Astrocyte (in vitro differentiated cells and primary cell): ENCODE data around the gene THAP2. TPM values are rescaled to one million over a fixed set of nuclear protein-coding genes. Genes with fewer than 3 reads are reported as not detected.

Experiments used
- DNase-seq: peaks from one replicate; pipeline ENCODE4 v3.0.0-alpha.2; 2010; ENCODE audit warnings: low read depth
- FAIRE-seq: peaks from 2 replicates; lab custom pipeline; 2011; peaks lifted over from hg19 to GRCh38; lab: Jason Lieb, UNC
- H2AFZ ChIP-seq: 2 replicates; pipeline ENCODE4 v1.6.0; 2012; ENCODE audit warnings: low read depth, low read length, inconsistent platforms
- H3K27ac ChIP-seq: 2 replicates; pipeline ENCODE4 v1.5.1; 2011; ENCODE audit warnings: low read depth, low read length, inconsistent platforms
- H3K27me3 ChIP-seq: 2 replicates; pipeline ENCODE4 v1.6.0; 2011; ENCODE audit warnings: low read length, inconsistent platforms; ENCODE audit not compliant: insufficient read depth
- H3K36me3 ChIP-seq: 2 replicates; pipeline ENCODE4 v1.5.1; 2011; ENCODE audit warnings: low read length, inconsistent platforms; ENCODE audit not compliant: insufficient read depth
- H3K4me1 ChIP-seq: 2 replicates; pipeline ENCODE4 v1.5.1; 2011; ENCODE audit warnings: low read length, inconsistent platforms; ENCODE audit not compliant: insufficient read depth
- H3K4me2 ChIP-seq: 2 replicates; pipeline ENCODE4 v1.6.0; 2012; ENCODE audit warnings: low read length, inconsistent platforms
- H3K4me3 ChIP-seq: 2 replicates; pipeline ENCODE4 v1.5.1; 2011; ENCODE audit warnings: low read depth, mild to moderate bottlenecking, low read length, inconsistent platforms; ENCODE audit not compliant: insufficient read depth
- H3K79me2 ChIP-seq: 2 replicates; pipeline ENCODE4 v1.6.0; 2012; ENCODE audit warnings: mild to moderate bottlenecking, low read length, inconsistent platforms; ENCODE audit not compliant: insufficient read depth
- H3K9ac ChIP-seq: 2 replicates; pipeline ENCODE4 v1.6.0; 2012; ENCODE audit warnings: mild to moderate bottlenecking, low read length, inconsistent platforms
- H3K9me3 ChIP-seq: 2 replicates; pipeline ENCODE4 v1.5.1; 2012; ENCODE audit warnings: low read depth, mild to moderate bottlenecking, low read length, inconsistent platforms; ENCODE audit not compliant: insufficient read depth
- H4K20me1 ChIP-seq: 2 replicates; pipeline ENCODE4 v1.6.0; 2012; ENCODE audit warnings: low read length, inconsistent platforms; ENCODE audit not compliant: insufficient read depth
- H3K27ac Mint-ChIP-seq: one replicate; pipeline ENCODE4 v1.8.0; 2021; ENCODE audit warnings: mild to moderate bottlenecking, mixed read lengths; ENCODE audit not compliant: unreplicated experiment
- H3K27me3 Mint-ChIP-seq: one replicate; pipeline ENCODE4 v1.8.0; 2021; ENCODE audit warnings: low read depth, mixed read lengths; ENCODE audit not compliant: unreplicated experiment
- H3K36me3 Mint-ChIP-seq: one replicate; pipeline ENCODE4 v1.8.0; 2021; ENCODE audit warnings: low read depth, mixed read lengths; ENCODE audit not compliant: unreplicated experiment
- H3K4me1 Mint-ChIP-seq: one replicate; pipeline ENCODE4 v1.8.0; 2021; ENCODE audit warnings: low read depth, mixed read lengths; ENCODE audit not compliant: unreplicated experiment
- H3K4me3 Mint-ChIP-seq: one replicate; pipeline ENCODE4 v1.8.0; 2021; ENCODE audit warnings: mild to moderate bottlenecking, moderate library complexity, mixed read lengths; ENCODE audit not compliant: unreplicated experiment
- H3K9me3 Mint-ChIP-seq: one replicate; pipeline ENCODE4 v1.8.0; 2021; ENCODE audit warnings: mild to moderate bottlenecking, mixed read lengths; ENCODE audit not compliant: unreplicated experiment
- EZH2 ChIP-seq: IDR thresholded peaks from 2 replicates; pipeline ENCODE4 v1.6.1; 2012; ENCODE audit warnings: mild to moderate bottlenecking, low read length, inconsistent platforms; ENCODE audit not compliant: insufficient read depth
- total RNA-seq: library from RNA; stranded (reverse); gene quantifications from 2 replicates; pipeline ENCODE4 v1.2.1, GENCODE V29; 2021
- TF ChIP-seq, protein P1 (sequence below): IDR thresholded peaks from 2 replicates; pipeline ENCODE4 v1.5.1; 2011; ENCODE audit warnings: low read depth, mild to moderate bottlenecking, inconsistent platforms, low read length, moderate library complexity; ENCODE audit not compliant: insufficient read depth

Gene THAP2
- total RNA-seq, 1 donor from 2014 or later: 6.3 TPM

DNA sequence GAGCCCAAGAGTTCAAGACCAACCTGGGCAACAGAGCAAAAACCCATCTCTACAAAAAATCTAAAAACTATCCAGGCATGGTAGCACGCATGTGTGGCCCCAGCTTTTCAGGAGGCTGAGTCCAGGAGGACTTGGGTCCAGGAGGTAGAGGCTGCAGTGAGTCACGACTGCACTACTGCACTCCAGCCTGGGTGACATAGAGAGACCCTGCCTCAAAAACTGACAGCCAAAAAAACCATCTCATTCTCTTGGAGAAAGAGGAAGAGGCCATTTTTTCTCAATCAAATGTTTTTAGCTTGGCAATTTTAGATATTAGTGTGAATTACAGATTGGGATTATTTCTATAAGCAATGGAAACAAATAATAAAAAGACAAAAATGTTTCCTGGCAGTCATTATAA is 38.6 kb upstream of the THAP2 start:
- H3K79me2 ChIP-seq: peaks cover 23% of the 10 kb centered on the region
- H3K4me3 ChIP-seq: no peak overlapping the region
- no peaks in the 10 kb centered on the region for H3K4me1 Mint-ChIP-seq
- no peaks in the 10 kb centered on the region for H3K9me3 Mint-ChIP-seq
- peaks cover 82% of the 10 kb centered on the region for H3K36me3 ChIP-seq
- FAIRE-seq (no peak), DNase-seq (no peak)
- H3K4me2 ChIP-seq: no peak overlapping the region
- H3K9me3 ChIP-seq: no peaks in the 10 kb centered on the region
- H3K9ac ChIP-seq: no peak overlapping the region
- H3K27me3 ChIP-seq: no peaks in the 10 kb centered on the region
- no peak overlapping the region for H3K4me3 Mint-ChIP-seq
- no peaks in the 10 kb centered on the region for H3K27me3 Mint-ChIP-seq
- TF ChIP-seq, protein P1, sequence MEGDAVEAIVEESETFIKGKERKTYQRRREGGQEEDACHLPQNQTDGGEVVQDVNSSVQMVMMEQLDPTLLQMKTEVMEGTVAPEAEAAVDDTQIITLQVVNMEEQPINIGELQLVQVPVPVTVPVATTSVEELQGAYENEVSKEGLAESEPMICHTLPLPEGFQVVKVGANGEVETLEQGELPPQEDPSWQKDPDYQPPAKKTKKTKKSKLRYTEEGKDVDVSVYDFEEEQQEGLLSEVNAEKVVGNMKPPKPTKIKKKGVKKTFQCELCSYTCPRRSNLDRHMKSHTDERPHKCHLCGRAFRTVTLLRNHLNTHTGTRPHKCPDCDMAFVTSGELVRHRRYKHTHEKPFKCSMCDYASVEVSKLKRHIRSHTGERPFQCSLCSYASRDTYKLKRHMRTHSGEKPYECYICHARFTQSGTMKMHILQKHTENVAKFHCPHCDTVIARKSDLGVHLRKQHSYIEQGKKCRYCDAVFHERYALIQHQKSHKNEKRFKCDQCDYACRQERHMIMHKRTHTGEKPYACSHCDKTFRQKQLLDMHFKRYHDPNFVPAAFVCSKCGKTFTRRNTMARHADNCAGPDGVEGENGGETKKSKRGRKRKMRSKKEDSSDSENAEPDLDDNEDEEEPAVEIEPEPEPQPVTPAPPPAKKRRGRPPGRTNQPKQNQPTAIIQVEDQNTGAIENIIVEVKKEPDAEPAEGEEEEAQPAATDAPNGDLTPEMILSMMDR: no peak
- no peak for TF ChIP-seq EZH2
- peaks cover 31% of the 10 kb centered on the region for H4K20me1 ChIP-seq
- no peak overlapping the region for H2AFZ ChIP-seq
- H3K27ac ChIP-seq: no peak overlapping the region
- no peak overlapping the region for H3K27ac Mint-ChIP-seq
- peaks cover 6% of the 10 kb centered on the region for H3K4me1 ChIP-seq
- peaks cover 10% of the 10 kb centered on the region for H3K36me3 Mint-ChIP-seq

- peak overlapping the region; percentile 32 for H3K27ac ChIP-seq
- peaks cover 23% of the 10 kb centered on the region for H3K79me2 ChIP-seq
- H3K36me3 ChIP-seq: peaks cover 83% of the 10 kb centered on the region
Observed at GRCh38 chr12:71626098-71626497, 38.0 kb upstream of the THAP2 start.

DNA sequence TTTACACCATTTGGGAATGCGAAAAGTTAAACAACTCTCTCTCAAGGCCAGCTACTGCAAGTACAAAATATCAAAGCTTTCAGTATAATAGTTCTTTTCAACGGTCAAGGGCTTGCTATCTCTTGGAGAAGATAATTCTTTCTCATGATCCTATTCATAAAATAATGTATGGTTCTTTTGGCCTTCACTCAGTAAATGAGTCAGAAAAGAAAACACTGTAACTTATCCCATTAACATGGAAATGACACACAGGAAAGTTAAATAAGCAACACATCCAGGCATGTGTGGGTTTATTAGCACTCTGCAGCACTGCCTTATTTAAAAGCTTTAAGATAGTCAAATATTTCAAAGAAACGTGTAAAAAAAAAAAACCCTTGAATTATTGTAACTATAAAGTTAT is 37.3 kb upstream of the THAP2 start:
- Histone ChIP-seq H3K36me3 (peaks cover 86% of the 10 kb centered on the region), H3K4me2 (peak overlapping the region; percentile 28), H4K20me1 (peaks cover 27% of the 10 kb centered on the region), H3K79me2 (peaks cover 20% of the 10 kb centered on the region), H3K4me3 (no peak overlapping the region), H3K27ac (peak overlapping the region; percentile 32), H3K9ac (peak overlapping the region; percentile 16), H3K4me1 (peaks cover 6% of the 10 kb centered on the region), H3K27me3 (no peaks in the 10 kb centered on the region), H2AFZ (no peak overlapping the region), H3K9me3 (no peaks in the 10 kb centered on the region)
- DNase-seq (peak; percentile 33), FAIRE-seq (no peak)
- Mint-ChIP-seq H3K27me3 (no peaks in the 10 kb centered on the region), H3K4me3 (no peak overlapping the region), H3K9me3 (no peaks in the 10 kb centered on the region), H3K27ac (no peak overlapping the region), H3K36me3 (peaks cover 12% of the 10 kb centered on the region), H3K4me1 (no peaks in the 10 kb centered on the region)
- TF ChIP-seq EZH2: no peak
- TF ChIP-seq, protein P1: no peak

More at GRCh38 chr12:71626098-71626497, 38.0 kb upstream of the THAP2 start:
- H3K9me3 Mint-ChIP-seq: no peaks in the 10 kb centered on the region
- no peaks in the 10 kb centered on the region for H3K27me3 ChIP-seq
- no peak overlapping the region for H3K4me3 Mint-ChIP-seq
- H3K9ac ChIP-seq: no peak overlapping the region
- H3K9me3 ChIP-seq: no peaks in the 10 kb centered on the region
- DNase-seq (no peak), FAIRE-seq (no peak)
- H3K36me3 Mint-ChIP-seq: peaks cover 13% of the 10 kb centered on the region
- no peak overlapping the region for H3K4me3 ChIP-seq
- H3K27me3 Mint-ChIP-seq: no peaks in the 10 kb centered on the region
- no peak overlapping the region for H3K4me2 ChIP-seq
- H2AFZ ChIP-seq: no peak overlapping the region
- peaks cover 6% of the 10 kb centered on the region for H3K4me1 ChIP-seq
- H3K27ac Mint-ChIP-seq: no peak overlapping the region
- peaks cover 27% of the 10 kb centered on the region for H4K20me1 ChIP-seq
- no peaks in the 10 kb centered on the region for H3K4me1 Mint-ChIP-seq
- TF ChIP-seq, protein P1: no peak
- no peak for TF ChIP-seq EZH2
